ENCODE results near the gene RASGRP4.

GRCh38 chr19:38458991-38459390 lies 33.0 kb upstream of the RASGRP4 start:
- TF ChIP-seq EZH2 (IDR thresholded peaks at IDR 0.05) (no peak), POLR2AphosphoS5 (IDR thresholded peaks at IDR 0.05; ENCODE audit: borderline replicate concordance, low read depth, low read length) (no peak), FOXP2 (optimal IDR thresholded peaks at IDR 0.05; ENCODE audit: control extremely low read depth, extremely low read length, insufficient read depth) (no peak)
